Measurements from ENCODE around the gene CIB2. TPM values are rescaled to one million over a fixed set of nuclear protein-coding genes. Genes with fewer than 3 reads are reported as not detected.

The CIB2 gene
- polyA plus RNA-seq, 1 of the 3 experiments (the other 2 are of a cell fraction) = 39.6 TPM

DNA sequence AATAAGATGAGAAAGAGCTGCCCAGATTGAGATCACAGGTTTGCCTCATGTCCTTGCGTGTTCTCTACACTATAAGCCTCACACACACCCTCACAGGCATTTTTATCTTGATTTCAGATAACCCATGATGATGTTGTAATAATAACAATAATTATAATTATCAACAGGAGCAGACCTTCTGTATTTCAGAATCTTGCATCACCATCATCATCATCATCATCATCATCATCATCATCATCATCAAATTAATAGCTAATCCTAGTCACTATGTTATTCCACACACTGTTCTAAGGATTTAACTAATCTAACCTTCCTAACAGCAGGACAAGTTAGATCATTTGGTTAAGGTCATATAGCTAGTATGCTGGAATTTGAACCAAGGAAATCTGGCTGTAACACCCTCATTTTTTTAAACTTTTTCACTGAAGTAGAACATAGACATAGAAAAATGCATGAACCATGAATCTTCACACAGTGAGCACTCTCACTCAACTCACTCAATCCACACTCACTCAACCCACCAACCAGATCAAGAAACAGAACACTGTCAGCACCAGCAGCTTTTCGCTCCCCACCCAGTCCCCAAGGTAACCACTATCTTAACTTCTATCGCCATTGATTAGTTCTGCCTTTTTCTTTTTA lies 40.7 kb downstream of the CIB2 start:
- no peak overlapping the region for H3K9ac ChIP-seq
- H3F3A ChIP-seq (replicated peaks; ENCODE audit: insufficient read depth) = no peaks in the 10 kb centered on the region
- no peaks in the 10 kb centered on the region for H3K9me2 ChIP-seq
- H2AFZ ChIP-seq (ENCODE audit: low read depth) = no peak overlapping the region
- H3K4me1 ChIP-seq (ENCODE audit: control insufficient read depth in 1 of 2, insufficient read depth in 2 of 2, low read depth in 1 of 2, low read length in 1 of 2) = peaks cover 9 to 24% of the 10 kb centered on the region in 2 experiments; a peak in 3 of 4 replicates
- no peaks in the 10 kb centered on the region for H3K79me2 ChIP-seq (ENCODE audit: insufficient read depth)
- H3K9me3 ChIP-seq = no peaks in the 10 kb centered on the region
- no peak for DNase-seq
- no peaks in the 10 kb centered on the region for H3K36me3 ChIP-seq (replicated peaks in 1 of 2; ENCODE audit: control insufficient read depth in 1 of 2, insufficient read depth in 2 of 2, low read length in 1 of 2)
- H3K4me2 ChIP-seq = no peak overlapping the region
- no peaks in the 10 kb centered on the region for H4K20me1 ChIP-seq (ENCODE audit: insufficient read depth)
- no peak overlapping the region for H3K4me3 ChIP-seq (ENCODE audit: low read depth in 2 of 2, low read length in 1 of 2)
- ChIA-PET CTCF (interaction anchor here (1.1 to 1.7 kb wide), 4 partner anchors 18 to 220 kb away, joined by 3 to 11 read pairs (median 4); no protein-coding TSS in a partner anchor), POLR2A (no interaction called here)
- WGBS (ENCODE audit: low lambda C conversion rate) = 92% methylated on average over 3 of the region's 3 CpGs
- no peak for TF ChIP-seq YY1 (IDR thresholded peaks at IDR 0.05; ENCODE audit: low read depth)
- no peak for TF ChIP-seq TEAD4 (IDR thresholded peaks at IDR 0.05; ENCODE audit: borderline replicate concordance, insufficient read depth)
- TF ChIP-seq FOXM1 (IDR thresholded peaks at IDR 0.05; ENCODE audit: low read depth) = no peak
- TF ChIP-seq PBX3 (IDR thresholded peaks at IDR 0.05) = no peak
- no peak for TF ChIP-seq FOXJ3 (CRISPR knock-in tag; IDR thresholded peaks at IDR 0.05)
- TF ChIP-seq NFIC (IDR thresholded peaks at IDR 0.05; ENCODE audit: borderline replicate concordance) = no peak
- TF ChIP-seq EZH2phosphoT487 (IDR thresholded peaks at IDR 0.05; ENCODE audit: borderline replicate concordance, low read depth) = no peak
- no peak for TF ChIP-seq IRF3 (IDR thresholded peaks at IDR 0.05; ENCODE audit: low read depth, low read length)
- no peak for TF ChIP-seq GATA2 (CRISPR knock-in tag; IDR thresholded peaks at IDR 0.05)
- TF ChIP-seq CHD2 (IDR thresholded peaks at IDR 0.05; ENCODE audit: low read length, partially characterized antibody) = no peak
- no peak for TF ChIP-seq CTCF (IDR thresholded peaks at IDR 0.05)
- TF ChIP-seq MEF2A (IDR thresholded peaks at IDR 0.05; ENCODE audit: borderline replicate concordance, low read depth) = no peak
- no peak for TF ChIP-seq RCOR1 (IDR thresholded peaks at IDR 0.05; ENCODE audit: low read length)
- TF ChIP-seq, protein P1, sequence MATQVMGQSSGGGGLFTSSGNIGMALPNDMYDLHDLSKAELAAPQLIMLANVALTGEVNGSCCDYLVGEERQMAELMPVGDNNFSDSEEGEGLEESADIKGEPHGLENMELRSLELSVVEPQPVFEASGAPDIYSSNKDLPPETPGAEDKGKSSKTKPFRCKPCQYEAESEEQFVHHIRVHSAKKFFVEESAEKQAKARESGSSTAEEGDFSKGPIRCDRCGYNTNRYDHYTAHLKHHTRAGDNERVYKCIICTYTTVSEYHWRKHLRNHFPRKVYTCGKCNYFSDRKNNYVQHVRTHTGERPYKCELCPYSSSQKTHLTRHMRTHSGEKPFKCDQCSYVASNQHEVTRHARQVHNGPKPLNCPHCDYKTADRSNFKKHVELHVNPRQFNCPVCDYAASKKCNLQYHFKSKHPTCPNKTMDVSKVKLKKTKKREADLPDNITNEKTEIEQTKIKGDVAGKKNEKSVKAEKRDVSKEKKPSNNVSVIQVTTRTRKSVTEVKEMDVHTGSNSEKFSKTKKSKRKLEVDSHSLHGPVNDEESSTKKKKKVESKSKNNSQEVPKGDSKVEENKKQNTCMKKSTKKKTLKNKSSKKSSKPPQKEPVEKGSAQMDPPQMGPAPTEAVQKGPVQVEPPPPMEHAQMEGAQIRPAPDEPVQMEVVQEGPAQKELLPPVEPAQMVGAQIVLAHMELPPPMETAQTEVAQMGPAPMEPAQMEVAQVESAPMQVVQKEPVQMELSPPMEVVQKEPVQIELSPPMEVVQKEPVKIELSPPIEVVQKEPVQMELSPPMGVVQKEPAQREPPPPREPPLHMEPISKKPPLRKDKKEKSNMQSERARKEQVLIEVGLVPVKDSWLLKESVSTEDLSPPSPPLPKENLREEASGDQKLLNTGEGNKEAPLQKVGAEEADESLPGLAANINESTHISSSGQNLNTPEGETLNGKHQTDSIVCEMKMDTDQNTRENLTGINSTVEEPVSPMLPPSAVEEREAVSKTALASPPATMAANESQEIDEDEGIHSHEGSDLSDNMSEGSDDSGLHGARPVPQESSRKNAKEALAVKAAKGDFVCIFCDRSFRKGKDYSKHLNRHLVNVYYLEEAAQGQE (IDR thresholded peaks at IDR 0.05; ENCODE audit: low read depth, low read length) = no peak
- no peak for TF ChIP-seq ELF1 (IDR thresholded peaks at IDR 0.05)
- TF ChIP-seq POLR2AphosphoS5 (IDR thresholded peaks at IDR 0.05; ENCODE audit: low read depth, low read length) = no peak
- TF ChIP-seq MXI1 (IDR thresholded peaks at IDR 0.05; ENCODE audit: low read depth, low read length) = no peak
- no peak for TF ChIP-seq GABPA (IDR thresholded peaks at IDR 0.05; ENCODE audit: low read depth)
- TF ChIP-seq RXRA (IDR thresholded peaks at IDR 0.05; ENCODE audit: borderline replicate concordance, low read depth) = no peak
- no peak for TF ChIP-seq JUND (IDR thresholded peaks at IDR 0.05)
- no peaks in the 10 kb centered on the region for H3K27me3 ChIP-seq (ENCODE audit: insufficient read depth)
- no peak overlapping the region for H3K27ac ChIP-seq (ENCODE audit: low read depth in 2 of 2, low read length in 1 of 2)
